Non-pigmented ciliary epithelial cell (primary cell): ENCODE measurements around the gene SRBD1.

Experiments used
- DNase-seq: peaks from one replicate; pipeline ENCODE4 v3.0.0-alpha.2; 2010; ENCODE audit warnings: low read depth

Gene SRBD1

DNA sequence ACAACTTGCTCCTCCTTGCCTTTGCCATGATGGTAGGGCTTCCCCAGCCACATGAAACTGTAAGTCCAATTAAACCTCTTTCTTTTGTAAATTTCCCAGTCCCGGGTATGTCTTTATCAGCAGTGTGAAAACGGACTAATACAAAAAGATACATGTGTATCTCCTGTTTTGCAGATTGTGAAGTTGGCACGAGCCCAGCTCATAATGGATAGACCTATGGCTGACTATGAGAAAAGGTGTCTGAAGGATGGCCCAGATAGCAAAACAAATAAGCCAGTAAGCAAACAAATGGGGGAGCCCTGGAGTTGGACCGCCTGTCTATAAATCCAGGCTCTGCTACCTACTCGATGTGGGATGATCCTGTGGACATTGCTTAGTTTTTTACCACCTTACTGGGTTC lies 24.9 kb upstream of the SRBD1 start:
- no peak for DNase-seq

DNA sequence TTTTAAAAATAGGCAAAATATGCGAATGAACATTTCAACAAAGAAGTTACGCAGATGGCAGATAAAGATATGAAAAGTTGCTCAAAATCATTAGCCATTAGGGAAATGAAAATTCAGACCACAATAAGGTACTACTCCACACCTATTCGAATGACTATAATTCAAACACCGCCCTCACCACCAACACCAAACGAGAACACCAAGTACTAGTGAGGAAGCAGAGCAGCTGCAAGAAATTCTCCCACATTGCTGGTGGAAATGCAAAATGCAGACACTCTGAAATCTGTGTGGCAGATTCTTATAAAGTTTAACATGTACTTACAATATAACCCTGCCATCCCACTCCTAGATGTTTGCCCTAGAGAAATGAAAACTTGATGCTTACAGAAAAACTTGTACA lies 23.2 kb upstream of the SRBD1 start:
- no peak for DNase-seq

DNA sequence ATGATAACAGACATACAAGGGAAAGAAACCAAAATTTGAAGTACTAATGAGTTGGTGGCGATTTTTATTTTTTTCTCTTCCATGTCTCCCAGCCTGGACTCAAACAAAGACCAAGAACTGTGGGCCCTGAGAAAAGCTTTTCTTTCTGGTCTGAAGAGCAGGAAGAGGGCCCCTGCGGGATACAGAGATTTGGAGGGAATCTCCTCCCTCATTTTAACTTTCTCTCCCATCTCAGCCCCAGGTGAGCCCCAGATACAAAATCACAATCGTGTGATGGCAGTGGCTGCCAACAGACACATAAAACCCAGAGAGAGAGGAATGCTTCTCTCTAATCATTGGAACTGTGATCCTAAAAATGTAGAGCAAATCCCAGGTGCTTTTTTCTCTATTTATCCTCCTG lies 20.9 kb upstream of the SRBD1 start:
- no peak for DNase-seq

DNA sequence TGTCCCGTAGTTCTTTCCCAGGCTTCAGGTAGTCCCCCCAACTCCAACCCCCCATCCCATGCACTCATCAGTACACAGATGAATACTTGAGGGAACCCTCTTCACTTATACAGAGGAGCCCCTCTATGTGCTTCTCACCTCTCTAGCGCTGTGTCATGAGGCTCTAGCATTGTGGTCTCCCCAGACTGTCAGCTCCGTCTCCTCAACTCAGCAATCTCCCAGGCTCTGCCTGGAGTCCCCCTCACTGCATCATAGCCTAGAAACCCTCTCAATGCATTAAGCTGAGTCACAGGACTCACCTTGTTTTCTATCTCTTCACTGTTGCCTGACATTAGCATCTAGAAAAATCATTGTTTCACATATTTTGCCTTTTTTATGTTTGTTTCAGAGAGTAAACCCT lies 20.3 kb upstream of the SRBD1 start:
- no peak for DNase-seq

DNA sequence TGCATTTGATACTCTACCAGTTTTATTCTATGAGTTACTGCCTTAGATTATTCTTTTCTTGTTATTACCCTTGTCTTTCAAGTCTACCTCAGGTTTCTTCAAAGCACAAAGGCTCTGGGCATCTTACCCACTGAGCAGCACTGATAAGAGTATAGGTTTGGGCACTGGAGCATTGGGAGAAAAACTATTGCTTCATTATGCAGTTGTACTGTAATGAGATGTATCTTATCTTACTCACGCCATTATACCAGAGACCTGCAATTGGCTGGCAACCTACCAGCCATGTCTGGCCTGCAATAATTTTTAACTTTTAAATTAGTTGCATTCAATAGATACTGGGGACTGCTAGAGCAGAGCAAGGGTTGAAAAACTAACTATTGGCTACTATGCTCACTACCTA lies 18.9 kb upstream of the SRBD1 start:
- DNase-seq: no peak

DNA sequence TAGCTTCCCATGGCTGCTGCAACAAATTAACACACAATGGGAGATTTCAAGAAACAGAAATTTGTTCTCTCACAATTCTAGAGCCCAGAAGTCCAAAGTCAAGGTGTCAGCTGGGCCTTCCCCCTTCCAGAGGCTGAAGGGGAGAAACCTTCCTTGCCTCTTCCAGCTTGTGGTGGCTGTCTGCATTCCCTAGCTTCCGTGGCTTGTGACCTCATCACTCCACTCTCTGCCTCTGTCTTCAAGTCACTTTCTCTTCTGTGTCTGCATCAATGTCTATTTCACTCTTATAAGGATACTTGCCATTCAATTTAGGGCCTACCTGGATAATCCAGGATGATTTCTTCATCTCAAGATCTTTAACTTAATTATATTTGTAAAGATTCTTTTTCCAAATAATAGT lies 16.8 kb upstream of the SRBD1 start:
- no peak for DNase-seq

DNA sequence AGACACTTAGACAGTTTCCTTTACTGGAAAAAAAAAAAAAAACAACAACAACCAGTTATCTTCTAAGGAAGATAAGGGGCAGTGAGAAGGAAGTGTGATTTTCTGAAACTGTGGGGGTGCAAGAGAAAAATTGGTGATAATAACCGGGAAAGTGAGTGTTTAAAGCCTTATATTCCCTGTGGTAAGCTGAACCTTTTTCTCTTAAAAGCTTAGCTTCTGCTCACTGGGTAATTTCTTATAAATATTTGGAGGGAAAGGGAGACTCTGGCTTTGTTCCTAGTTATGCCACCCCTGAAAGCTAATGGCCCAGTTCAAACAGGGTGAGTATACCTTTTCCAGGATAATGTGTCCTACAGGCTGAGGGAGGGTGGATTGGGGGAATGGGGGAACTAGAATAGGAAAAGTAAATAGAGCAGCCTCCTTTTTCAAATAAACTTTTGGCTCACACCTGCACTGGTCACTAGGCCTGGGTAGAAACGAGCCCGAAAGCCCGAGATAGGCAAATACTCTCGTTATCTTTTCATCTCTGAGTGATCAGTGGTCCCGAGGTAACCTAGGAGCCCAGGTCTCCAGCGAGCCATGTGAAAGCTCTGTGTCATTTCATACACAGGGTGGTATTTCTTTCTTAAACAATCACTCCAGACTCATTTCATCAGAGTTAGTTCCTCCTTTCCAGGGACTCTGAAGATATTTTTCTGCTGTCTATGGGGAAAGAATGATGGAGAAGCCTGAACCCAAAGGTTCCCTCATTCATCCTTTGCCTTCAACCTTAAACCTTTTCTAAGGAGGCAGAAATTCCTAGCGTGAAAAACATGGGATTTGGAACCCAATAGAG lies 15.5 kb upstream of the SRBD1 start:
- no peak for DNase-seq

DNA sequence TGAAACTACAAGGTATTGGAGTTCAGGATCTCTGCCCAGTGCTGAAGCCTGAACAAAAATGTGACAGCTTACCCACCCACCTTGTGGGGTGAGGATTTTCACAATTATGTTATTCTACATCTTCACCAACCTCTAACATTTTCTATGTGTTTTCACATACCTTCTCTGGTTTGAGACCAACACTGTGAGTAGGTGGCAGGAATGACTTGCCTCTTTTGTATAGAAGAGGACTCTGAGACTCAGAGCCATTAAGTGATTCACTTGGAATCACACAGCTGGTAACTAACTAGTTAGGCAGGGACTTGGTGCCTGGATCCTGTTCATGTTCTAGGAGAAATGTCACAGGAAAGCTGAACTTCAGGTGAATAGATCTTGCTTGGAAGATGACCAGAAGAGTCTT lies 14.8 kb upstream of the SRBD1 start:
- no peak for DNase-seq

DNA sequence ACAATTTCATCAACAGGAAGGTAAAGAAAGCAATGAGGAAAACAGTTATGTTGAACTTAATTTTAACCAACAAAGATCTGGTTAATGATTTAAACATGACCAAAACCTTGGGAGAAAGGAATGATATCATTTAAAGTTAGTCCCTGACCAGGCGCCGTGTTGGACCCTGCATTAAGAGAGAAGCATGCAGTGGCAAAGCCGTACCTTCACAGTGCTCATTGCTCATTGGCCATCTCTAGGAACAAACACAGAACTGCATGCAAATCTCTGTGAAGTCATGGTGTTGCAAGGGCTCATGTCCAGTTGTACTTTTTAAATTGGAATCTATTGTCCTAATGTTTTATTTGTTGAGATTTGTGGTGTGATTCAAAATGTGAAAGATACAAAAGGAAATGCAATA lies 12.0 kb upstream of the SRBD1 start:
- no peak for DNase-seq

DNA sequence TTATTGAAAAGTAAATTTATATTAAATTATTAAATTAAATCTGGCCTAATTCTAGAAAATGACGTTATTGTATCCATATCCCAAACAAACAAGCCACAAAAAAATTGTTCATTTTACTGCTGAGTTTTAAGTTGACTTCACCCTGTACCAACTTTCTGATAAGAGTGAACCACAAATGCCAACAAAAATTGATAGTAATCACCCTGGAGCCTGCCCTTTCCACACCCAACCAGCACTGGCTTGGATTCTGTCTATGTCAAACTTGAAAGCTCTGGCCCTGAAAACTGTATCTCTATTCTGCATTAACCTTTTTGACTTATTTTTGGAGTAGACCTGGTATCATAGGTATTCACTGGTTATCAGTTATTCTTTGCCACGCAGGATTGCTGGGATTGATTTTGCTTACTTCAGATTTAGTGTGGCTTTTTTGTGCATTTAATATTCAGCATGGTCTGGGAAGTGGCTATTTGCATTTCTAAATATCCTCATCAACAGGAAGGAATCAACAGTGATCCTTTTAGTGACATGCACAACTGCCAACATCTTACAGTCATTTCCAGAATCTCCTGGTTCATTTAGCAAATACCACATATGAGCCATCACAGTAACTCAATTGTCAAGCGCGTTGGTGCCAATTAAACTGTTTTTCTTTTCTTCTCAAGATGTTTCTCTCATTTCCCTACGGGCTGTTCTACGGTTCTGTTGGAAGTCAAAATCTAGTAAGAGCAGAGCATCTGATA lies 11.4 kb upstream of the SRBD1 start:
- DNase-seq: no peak

DNA sequence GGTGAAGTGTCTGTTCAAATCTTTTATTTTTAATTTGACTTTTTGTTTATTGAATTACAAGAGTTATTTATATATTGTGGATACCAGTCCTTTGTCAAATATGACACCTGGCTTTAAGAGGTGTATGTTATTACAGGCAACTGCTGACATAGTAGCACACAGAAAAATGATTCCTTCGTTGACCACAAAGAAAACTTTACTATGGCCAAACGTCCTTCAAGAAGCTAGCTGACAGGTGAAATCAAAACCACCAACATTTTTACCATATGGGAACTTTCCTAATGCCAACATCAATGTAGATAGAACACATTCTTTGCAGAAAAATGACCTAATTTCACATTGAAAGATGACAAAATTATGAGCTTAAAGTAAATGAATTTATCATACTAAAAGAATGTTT lies 6.4 kb upstream of the SRBD1 start:
- no peak for DNase-seq

DNA sequence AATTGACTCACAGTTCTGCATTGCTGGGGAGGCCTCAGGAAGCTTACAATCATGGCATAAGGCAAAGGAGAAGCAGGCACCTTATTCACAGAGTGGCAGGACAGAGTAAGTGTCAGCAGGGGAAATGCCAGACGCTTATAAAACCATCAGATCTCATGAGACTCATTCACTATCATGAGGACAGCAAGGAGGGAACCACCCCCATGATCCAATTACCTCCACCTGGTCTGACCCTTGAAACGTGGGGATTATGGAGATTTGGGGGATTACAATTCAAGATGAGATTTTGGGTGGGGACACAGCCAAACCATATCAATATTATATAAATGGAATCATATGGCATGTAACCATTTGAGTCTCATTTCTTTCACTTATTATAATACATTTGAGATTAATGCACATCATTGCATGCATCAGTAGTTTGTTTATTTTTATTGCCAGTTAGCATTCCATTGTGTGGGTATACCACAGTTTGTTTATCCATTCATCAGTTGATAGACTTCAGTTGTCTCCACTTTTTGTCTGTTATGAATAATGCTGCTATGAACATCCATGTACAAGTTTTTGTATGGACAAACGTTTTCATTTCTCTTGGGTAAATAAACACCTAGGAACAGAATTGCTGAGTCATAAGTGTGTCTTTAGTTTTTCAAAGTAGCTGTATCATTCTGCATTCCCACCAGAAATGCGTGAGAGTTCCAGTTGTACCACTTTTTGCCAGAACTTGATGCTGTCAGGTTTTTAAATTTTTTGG lies 5.8 kb upstream of the SRBD1 start:
- DNase-seq: no peak

DNA sequence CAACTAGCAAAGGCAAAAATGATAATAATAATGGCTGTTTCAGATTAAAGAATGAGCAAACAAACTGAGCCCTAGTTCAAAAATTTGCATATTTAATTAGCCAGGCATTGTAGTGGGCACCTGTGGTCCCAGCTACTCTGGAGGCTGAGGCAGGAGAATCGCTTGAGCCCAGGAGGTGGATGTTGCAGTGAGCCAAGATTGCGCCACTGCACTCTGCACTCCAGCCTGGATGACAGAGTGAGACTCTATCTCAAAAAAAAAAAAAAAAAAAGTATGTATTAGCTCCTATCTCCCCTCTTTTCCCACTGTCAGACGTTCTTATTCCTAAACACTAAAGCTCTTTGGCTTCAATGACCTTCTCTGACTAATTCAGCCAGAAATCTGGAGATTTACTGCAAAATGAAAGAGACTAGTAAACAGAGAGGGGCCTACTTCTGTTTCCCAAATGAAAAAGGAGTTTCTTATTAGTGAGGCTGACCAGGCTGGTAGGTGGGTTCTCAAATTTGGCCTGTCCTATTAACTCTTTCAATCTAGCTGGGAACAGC lies 3.9 kb upstream of the SRBD1 start:
- DNase-seq: no peak

DNA sequence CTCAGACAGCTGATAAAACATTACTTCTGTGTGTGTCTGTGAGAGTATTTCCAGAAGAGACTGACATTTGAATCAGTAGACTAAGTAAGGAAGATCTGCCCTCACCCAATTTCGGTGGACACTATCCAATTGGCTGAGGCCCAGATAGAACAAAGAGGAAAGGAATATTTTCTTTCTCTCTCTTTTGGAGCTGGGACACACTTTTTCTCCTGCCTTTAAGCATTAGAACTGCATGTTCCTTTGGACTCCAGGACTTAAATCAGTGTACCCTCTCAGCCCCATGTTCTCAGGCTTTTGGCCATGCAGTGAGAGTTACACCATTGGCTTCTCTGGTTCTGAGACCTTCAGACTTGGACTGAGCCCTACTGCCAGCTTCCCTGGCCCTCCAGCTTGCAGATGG lies 3.3 kb upstream of the SRBD1 start:
- no peak for DNase-seq

DNA sequence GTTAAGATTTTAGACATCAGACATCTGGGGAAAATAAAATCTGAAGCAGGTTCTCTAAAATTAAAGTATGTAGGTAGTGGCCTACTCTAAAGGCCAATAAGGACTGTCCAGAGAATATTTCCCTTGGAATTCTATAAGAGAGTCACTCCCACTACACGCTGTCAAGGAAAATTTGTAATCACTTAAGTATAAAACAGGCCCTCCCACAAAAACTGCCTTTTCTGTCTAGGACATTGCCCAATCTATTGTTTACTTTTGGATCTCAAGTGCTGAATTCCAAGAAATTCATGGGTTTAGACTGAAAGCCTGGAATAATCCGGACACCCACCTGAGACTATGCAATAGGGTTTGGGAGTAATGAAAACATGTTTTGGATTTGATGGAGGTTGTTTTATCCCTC lies 1.7 kb upstream of the SRBD1 start:
- no peak for DNase-seq

DNA sequence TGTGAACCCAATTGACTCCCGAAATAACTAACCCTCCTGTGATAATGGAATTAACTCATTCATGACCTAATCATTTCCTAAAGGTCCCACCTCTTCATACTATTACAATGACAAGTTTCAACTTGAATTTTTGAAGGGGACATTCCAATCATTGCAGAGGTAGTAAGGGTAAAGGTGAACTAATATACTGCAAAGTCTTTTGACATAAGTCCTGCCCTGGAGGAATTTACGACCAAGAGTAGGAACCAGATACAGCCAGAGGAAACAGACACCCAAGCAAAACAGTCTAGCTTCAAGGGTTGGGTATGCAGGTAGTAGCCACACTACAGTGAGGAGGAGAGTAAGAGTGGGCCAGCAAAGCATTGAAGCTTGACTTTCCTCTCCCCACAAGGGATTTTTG lies 1.2 kb upstream of the SRBD1 start:
- no peak for DNase-seq

DNA sequence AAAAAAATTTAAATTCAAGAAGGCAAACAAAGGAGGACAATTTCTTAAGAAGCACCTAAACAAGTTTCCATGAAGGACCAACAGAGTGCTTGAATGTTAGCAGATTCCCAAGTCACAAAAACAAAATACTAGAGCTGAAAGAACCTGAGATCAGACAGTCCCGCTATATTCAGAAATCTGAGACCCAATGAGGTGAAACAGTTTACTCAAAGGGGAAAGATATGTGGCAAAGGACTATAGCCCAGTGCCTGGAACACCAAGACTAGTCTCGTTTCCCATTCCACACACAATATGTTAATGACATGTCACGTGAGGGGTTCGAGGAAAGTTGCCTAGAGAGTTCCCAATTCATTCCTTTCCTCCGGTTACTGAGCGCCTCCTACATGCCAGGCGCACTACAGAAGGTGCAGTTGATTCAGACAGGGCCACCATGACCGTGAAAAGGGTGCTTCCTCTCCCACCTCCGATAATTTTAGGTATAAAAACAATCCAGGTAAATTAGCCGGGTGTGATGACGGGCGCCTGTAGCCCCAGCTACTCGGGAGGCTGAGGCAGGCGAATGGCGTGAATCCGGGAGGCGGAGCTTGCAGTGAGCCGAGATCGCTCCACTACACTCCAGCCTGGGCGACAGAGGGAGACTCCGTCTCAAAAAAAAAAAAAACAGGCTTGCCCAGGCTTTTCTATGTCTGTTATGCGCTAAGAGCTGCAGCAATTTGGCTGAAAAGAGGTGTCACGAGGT lies 617 bp downstream of the SRBD1 start:
- no peak for DNase-seq

DNA sequence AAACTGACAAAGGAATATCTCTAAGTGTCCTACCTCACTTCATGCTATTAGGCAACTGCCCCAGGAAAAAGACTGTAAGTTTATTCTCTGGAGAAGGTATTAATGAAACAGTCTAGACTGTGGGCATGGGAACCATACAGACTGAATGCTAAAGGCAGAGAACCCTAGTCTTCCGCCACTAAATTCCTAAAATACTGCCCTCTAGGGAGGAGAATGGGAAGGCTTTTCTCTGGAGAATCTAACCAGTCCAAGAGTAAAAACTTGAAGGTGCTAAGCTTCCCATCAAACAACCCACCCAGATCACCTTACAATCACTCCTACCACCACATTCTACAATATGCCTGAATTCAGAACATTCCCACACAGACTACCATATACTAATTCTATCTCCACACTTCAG lies 3.4 kb downstream of the SRBD1 start:
- DNase-seq: no peak

DNA sequence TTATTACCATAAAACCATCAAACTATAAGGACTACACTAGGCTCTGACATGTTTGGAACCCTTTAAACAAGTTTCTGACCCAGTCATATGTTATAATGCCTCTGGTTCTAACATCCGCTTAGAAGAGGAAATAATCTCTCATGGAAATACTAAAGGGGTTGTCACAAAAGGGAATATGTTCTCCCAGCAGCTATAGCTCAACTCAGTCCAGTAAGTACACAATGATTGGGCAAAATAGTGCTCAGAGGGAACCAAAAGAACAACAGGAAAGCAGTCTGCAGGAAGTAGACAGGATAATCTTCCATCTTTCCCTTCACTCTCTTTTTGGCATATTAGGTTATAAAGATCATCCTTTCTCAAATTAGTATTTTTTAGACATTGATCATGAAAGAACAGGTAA lies 4.3 kb downstream of the SRBD1 start:
- no peak for DNase-seq

DNA sequence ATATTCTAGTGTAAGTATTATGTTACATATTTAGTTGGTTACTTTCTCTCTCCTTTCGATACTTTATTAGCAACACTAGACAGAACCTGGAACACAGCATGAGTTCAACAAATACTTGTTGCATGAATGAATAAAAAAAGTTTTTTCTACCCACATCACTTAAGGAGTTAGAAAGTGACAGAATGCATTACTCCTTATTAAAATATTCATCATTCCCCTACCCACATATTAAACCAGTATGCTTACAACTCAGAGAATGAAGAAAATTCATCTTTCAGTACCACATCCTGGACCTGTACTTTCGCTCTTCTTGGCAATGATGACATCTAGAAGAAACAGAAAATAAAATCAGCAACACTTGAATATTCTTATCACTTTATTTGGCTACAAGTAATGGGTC lies 6.0 kb downstream of the SRBD1 start:
- DNase-seq: no peak

DNA sequence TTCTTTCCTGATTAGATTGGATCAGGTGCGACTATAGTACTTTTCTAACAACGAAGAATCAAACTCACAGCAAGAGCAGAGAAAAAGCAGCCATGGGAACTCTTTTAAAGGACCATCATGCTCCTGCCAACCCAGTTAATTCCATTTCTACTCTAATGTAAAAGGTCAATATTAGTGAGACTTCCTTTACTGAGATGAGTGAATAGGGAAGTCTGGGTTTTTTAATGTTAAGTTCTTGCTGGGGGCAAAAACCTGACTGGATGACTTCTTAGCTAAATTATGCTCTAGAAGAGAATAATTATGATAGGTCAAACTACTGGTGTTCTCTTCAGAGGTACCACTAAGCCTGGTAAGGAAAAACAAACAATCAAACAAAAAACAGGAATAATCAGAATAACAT lies 8.4 kb downstream of the SRBD1 start:
- no peak for DNase-seq

DNA sequence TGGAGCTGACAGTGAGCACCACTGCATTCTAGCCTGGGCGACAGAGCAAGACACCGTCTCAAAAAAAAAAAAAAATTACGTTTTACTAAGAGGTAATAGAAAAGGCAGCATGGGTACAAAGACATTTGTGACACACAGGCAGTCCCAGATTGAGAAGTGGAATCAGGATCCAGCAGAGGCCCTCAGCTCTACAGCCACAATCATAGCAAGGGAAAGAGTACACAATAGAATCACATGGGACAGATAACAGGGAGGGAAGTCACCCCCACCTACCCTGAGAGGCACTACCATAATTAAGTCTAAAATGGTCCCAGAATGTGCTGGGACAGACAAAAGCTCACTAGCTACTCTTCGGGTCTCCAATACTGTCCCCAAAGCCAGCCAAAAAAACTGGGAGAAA lies 12.5 kb downstream of the SRBD1 start:
- no peak for DNase-seq
